HepG2 (cell line): ENCODE measurements around the gene ZBTB32. TPM values are rescaled to one million over a fixed set of nuclear protein-coding genes. Genes with fewer than 3 reads are reported as not detected.

Experiments
- ATAC-seq: fragments of 200-7000 bp; cut with Tn5 transposase; 3 replicates; pipeline ENCODE4 v1.9.1; 2020; ENCODE audit warnings: mild to moderate bottlenecking, moderate library complexity
- BruUV-seq: library from RNA; stranded (reverse); fragments of 400-500 nt; replicated peaks from 2 replicates; lab custom pipeline; 2021; lab: Mats Ljungman, UMichigan
- CTCF ChIA-PET: fragments of 300-600 bp; formaldehyde crosslinking; extraction: SDS; loops from one replicate; lab custom pipeline; 2021; ENCODE audit warnings: low total read pairs, inconsistent platforms, low intra/inter-chr PET ratio; lab: Yijun Ruan, JAX
- POLR2A ChIA-PET: fragments of 350-600 bp; sonication (Branson Sonifier 250); formaldehyde crosslinking; loops from one replicate; lab custom pipeline; 2020; ENCODE audit warnings: antibody characterized with exemption, inconsistent platforms; lab: Yijun Ruan, JAX
- DNase-seq: peaks from one replicate; pipeline ENCODE4 v3.0.0-alpha.2; 2015; ENCODE audit warnings: low spot score
- FAIRE-seq: peaks from 3 replicates; lab custom pipeline; 2011; peaks lifted over from hg19 to GRCh38; lab: Jason Lieb, UNC
- H2AFZ ChIP-seq: one replicate; pipeline ENCODE4 v1.6.1; 2011; ENCODE audit warnings: low read length, inconsistent platforms
- H3K27ac ChIP-seq: fragments of 300-600 bp; 3 replicates; pipeline ENCODE4 v1.8.0; 2011; ENCODE audit warnings: mixed run types, mild to moderate bottlenecking, mixed read lengths, low read length, inconsistent platforms; ENCODE audit not compliant: insufficient read depth; ENCODE audit errors: extremely low read length
- H3K27me3 ChIP-seq, 2 experiments: fragments of 200-600 bp in 1 of 2; 2 replicates in 1 of 2; 3 replicates in 1 of 2; pipeline versions ENCODE4 v1.6.0 to v1.8.0; 2011; ENCODE audit warnings: low read length in 2 of 2, mild to moderate bottlenecking in 2 of 2, moderate library complexity in 2 of 2, inconsistent platforms in 1 of 2; ENCODE audit not compliant: insufficient read depth in 2 of 2, control insufficient read depth in 1 of 2
- H3K36me3 ChIP-seq, 2 experiments: fragments of 200-600 bp in 1 of 2; replicated peaks in 1 of 2; 2 replicates in 1 of 2; 3 replicates in 1 of 2; pipeline versions ENCODE4 v1.5.1 to v1.8.0; 2011; ENCODE audit warnings: low read length in 2 of 2, inconsistent platforms in 1 of 2; ENCODE audit not compliant: insufficient read depth in 2 of 2, control insufficient read depth in 1 of 2
- H3K4me1 ChIP-seq: 2 replicates; pipeline ENCODE4 v1.5.1; 2012; ENCODE audit warnings: low read length, inconsistent platforms; ENCODE audit not compliant: insufficient read depth
- H3K4me2 ChIP-seq: 2 replicates; pipeline ENCODE4 v1.6.0; 2011; ENCODE audit warnings: low read depth, low read length, inconsistent platforms
- H3K4me3 ChIP-seq, 3 experiments: fragments of 200-600 bp in 1 of 3; sonication (generic), shearing (Covaris generic) in 1 of 3; replicated peaks in 1 of 3; 2 replicates each; pipeline ENCODE4 v1.5.1; 2011 to 2016; ENCODE audit warnings: low read length in 3 of 3, inconsistent platforms in 2 of 3, low read depth in 2 of 3, mild to moderate bottlenecking in 2 of 3, control low read depth in 1 of 3, mixed read lengths in 1 of 3; ENCODE audit not compliant: insufficient read depth in 1 of 3
- H3K79me2 ChIP-seq: one replicate; pipeline ENCODE4 v1.6.1; 2011; ENCODE audit warnings: low read length, inconsistent platforms; ENCODE audit not compliant: insufficient read depth
- H3K9ac ChIP-seq: 2 replicates; pipeline ENCODE4 v1.6.0; 2011; ENCODE audit warnings: mild to moderate bottlenecking, low read depth, low read length, inconsistent platforms; ENCODE audit not compliant: insufficient read depth
- H3K9me3 ChIP-seq: 2 replicates; pipeline ENCODE4 v1.5.1; 2012; ENCODE audit warnings: mild to moderate bottlenecking, low read length
- H4K20me1 ChIP-seq: 2 replicates; pipeline ENCODE4 v1.6.0; 2011; ENCODE audit warnings: inconsistent platforms, mild to moderate bottlenecking, low read length, moderate library complexity; ENCODE audit not compliant: insufficient read depth
- CEBPG ChIP-seq: IDR thresholded peaks from 2 replicates; pipeline ENCODE4 v1.6.1; 2016
- GMEB1 ChIP-seq: sonication (generic); formaldehyde crosslinking; IDR thresholded peaks from 2 replicates; pipeline ENCODE4 v1.5.1; 2020; ENCODE audit warnings: missing genetic modification reagents, mild to moderate bottlenecking, borderline replicate concordance
- KLF9 ChIP-seq: IDR thresholded peaks from 2 replicates; pipeline ENCODE4 v1.6.1; 2016; ENCODE audit warnings: low read depth
- PHB2 ChIP-seq: fragments of 450-650 bp; IDR thresholded peaks from 2 replicates; pipeline ENCODE4 v1.6.1; 2018; ENCODE audit not compliant: partially characterized antibody
- WGBS: methylation state at CpG from one replicate; pipeline ENCODE4 v1.1.6; 2017; ENCODE audit warnings: low lambda C conversion rate; 5-methylcytosine and 5-hydroxymethylcytosine counted together
- in situ Hi-C: cut with HindIII; loops from 2 replicates; pipeline ENCODE4 v1.10.0; 2017; ENCODE audit warnings: low pct_unique_long_range_greater_than_20kb; ENCODE audit not compliant: extremely low pct_ligation_motif_present
- intact Hi-C: fragments of 100-400 bp; cut with micrococcal nuclease; formaldehyde crosslinking; loops from one replicate; pipeline ENCODE4 v1.10.0; 2022; ENCODE audit not compliant: unreplicated experiment
- polyA plus RNA-seq, 8 experiments: library from polyadenylated mRNA; depleted of rRNA in 3 of 8; stranded (reverse) in 7 of 8; unstranded in 1 of 8; fragments of >200 nt; fragmentation: Illumina TruSeq in 4 of 8; extraction: Trizol in 4 of 8; gene quantifications; 2 replicates each; pipeline versions ENCODE4 v1.2.1 to v1.2.3, GENCODE V29; 2011 to 2016; ENCODE audit warnings: low read depth in 4 of 8, missing spikeins in 1 of 8, mixed read lengths in 1 of 8; ENCODE audit not compliant: insufficient read depth in 1 of 8
- total RNA-seq, 5 experiments: library from RNA; depleted of rRNA; stranded (reverse); fragments of >200 nt; fragmentation: Illumina TruSeq; extraction: Trizol; gene quantifications; 2 replicates each; pipeline ENCODE4 v1.2.3, GENCODE V29; 2016; ENCODE audit warnings: low read depth in 1 of 5
- TF ChIP-seq, protein P1 (sequence below): sonication (generic); formaldehyde crosslinking; IDR thresholded peaks from 2 replicates; pipeline ENCODE4 v1.4.0; 2020; ENCODE audit warnings: missing genetic modification reagents
- TF ChIP-seq, protein P2 (sequence below): sonication (generic); formaldehyde crosslinking; IDR thresholded peaks from 2 replicates; pipeline ENCODE4 v1.5.1; 2020; ENCODE audit warnings: mild to moderate bottlenecking, missing genetic modification reagents, borderline replicate concordance
- TF ChIP-seq, protein P3 (sequence below): sonication (generic); formaldehyde crosslinking; IDR thresholded peaks from 2 replicates; pipeline ENCODE4 v1.4.0; 2020; ENCODE audit warnings: missing genetic modification reagents

ZBTB32 gene
- total and polyA plus RNA-seq, 2 of the 13 experiments (the other 11 are each of a cell fraction or from before 2014, with no cell fraction given) = not detected

- TF ChIP-seq, protein P1, sequence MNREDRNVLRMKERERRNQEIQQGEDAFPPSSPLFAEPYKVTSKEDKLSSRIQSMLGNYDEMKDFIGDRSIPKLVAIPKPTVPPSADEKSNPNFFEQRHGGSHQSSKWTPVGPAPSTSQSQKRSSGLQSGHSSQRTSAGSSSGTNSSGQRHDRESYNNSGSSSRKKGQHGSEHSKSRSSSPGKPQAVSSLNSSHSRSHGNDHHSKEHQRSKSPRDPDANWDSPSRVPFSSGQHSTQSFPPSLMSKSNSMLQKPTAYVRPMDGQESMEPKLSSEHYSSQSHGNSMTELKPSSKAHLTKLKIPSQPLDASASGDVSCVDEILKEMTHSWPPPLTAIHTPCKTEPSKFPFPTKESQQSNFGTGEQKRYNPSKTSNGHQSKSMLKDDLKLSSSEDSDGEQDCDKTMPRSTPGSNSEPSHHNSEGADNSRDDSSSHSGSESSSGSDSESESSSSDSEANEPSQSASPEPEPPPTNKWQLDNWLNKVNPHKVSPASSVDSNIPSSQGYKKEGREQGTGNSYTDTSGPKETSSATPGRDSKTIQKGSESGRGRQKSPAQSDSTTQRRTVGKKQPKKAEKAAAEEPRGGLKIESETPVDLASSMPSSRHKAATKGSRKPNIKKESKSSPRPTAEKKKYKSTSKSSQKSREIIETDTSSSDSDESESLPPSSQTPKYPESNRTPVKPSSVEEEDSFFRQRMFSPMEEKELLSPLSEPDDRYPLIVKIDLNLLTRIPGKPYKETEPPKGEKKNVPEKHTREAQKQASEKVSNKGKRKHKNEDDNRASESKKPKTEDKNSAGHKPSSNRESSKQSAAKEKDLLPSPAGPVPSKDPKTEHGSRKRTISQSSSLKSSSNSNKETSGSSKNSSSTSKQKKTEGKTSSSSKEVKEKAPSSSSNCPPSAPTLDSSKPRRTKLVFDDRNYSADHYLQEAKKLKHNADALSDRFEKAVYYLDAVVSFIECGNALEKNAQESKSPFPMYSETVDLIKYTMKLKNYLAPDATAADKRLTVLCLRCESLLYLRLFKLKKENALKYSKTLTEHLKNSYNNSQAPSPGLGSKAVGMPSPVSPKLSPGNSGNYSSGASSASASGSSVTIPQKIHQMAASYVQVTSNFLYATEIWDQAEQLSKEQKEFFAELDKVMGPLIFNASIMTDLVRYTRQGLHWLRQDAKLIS = no peak
- TF ChIP-seq PHB2 = no peak
- TF ChIP-seq, all 625 proteins: peak for 1
These were observed 33.7 kb upstream of the ZBTB32 start (continued) for GRCh38 chr19:35670686-35671085.

GRCh38 chr19:35671818-35672217 is 32.5 kb upstream of the ZBTB32 start:
- Histone ChIP-seq H3K4me1 (peaks cover 41% of the 10 kb centered on the region), H4K20me1 (no peaks in the 10 kb centered on the region), H3K4me2 (peak overlapping the region; percentile 47), H3K27me3 (0 out of 5 replicates have a peak, but pooled peaks cover 0 to 4% of the 10 kb centered on the region in 2 experiments), H3K36me3 (no peaks in the 10 kb centered on the region), H3K9me3 (no peaks in the 10 kb centered on the region), H2AFZ (no peak overlapping the region), H3K79me2 (no peaks in the 10 kb centered on the region), H3K27ac (no peak overlapping the region), H3K4me3 (no peak overlapping the region), H3K9ac (no peak overlapping the region)
- CTCF ChIA-PET = no interaction called here
- ATAC-seq (peak; percentile 32), FAIRE-seq (peak; percentile 68), DNase-seq (peak; percentile 54)
- WGBS = 1% methylated on average over 3 of the region's 3 CpGs
- BruUV-seq = no TSS peak
- in situ Hi-C loops (no loop called here), intact Hi-C loops (no loop called here)
- POLR2A ChIA-PET = interaction anchor here (0.7 kb wide), 1 partner anchor 100 kb away, joined by 3 read pairs; no protein-coding TSS in a partner anchor
- TF ChIP-seq KLF9 (CRISPR knock-in tag) (no peak), GMEB1 (no peak), CEBPG (CRISPR knock-in tag) (peak; percentile 93)
- TF ChIP-seq, protein P2, sequence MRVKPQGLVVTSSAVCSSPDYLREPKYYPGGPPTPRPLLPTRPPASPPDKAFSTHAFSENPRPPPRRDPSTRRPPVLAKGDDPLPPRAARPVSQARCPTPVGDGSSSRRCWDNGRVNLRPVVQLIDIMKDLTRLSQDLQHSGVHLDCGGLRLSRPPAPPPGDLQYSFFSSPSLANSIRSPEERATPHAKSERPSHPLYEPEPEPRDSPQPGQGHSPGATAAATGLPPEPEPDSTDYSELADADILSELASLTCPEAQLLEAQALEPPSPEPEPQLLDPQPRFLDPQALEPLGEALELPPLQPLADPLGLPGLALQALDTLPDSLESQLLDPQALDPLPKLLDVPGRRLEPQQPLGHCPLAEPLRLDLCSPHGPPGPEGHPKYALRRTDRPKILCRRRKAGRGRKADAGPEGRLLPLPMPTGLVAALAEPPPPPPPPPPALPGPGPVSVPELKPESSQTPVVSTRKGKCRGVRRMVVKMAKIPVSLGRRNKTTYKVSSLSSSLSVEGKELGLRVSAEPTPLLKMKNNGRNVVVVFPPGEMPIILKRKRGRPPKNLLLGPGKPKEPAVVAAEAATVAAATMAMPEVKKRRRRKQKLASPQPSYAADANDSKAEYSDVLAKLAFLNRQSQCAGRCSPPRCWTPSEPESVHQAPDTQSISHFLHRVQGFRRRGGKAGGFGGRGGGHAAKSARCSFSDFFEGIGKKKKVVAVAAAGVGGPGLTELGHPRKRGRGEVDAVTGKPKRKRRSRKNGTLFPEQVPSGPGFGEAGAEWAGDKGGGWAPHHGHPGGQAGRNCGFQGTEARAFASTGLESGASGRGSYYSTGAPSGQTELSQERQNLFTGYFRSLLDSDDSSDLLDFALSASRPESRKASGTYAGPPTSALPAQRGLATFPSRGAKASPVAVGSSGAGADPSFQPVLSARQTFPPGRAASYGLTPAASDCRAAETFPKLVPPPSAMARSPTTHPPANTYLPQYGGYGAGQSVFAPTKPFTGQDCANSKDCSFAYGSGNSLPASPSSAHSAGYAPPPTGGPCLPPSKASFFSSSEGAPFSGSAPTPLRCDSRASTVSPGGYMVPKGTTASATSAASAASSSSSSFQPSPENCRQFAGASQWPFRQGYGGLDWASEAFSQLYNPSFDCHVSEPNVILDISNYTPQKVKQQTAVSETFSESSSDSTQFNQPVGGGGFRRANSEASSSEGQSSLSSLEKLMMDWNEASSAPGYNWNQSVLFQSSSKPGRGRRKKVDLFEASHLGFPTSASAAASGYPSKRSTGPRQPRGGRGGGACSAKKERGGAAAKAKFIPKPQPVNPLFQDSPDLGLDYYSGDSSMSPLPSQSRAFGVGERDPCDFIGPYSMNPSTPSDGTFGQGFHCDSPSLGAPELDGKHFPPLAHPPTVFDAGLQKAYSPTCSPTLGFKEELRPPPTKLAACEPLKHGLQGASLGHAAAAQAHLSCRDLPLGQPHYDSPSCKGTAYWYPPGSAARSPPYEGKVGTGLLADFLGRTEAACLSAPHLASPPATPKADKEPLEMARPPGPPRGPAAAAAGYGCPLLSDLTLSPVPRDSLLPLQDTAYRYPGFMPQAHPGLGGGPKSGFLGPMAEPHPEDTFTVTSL (CRISPR knock-in tag) = 0 out of 2 replicates have a peak, but pooled peaks have one; percentile 33
- TF ChIP-seq, protein P3, sequence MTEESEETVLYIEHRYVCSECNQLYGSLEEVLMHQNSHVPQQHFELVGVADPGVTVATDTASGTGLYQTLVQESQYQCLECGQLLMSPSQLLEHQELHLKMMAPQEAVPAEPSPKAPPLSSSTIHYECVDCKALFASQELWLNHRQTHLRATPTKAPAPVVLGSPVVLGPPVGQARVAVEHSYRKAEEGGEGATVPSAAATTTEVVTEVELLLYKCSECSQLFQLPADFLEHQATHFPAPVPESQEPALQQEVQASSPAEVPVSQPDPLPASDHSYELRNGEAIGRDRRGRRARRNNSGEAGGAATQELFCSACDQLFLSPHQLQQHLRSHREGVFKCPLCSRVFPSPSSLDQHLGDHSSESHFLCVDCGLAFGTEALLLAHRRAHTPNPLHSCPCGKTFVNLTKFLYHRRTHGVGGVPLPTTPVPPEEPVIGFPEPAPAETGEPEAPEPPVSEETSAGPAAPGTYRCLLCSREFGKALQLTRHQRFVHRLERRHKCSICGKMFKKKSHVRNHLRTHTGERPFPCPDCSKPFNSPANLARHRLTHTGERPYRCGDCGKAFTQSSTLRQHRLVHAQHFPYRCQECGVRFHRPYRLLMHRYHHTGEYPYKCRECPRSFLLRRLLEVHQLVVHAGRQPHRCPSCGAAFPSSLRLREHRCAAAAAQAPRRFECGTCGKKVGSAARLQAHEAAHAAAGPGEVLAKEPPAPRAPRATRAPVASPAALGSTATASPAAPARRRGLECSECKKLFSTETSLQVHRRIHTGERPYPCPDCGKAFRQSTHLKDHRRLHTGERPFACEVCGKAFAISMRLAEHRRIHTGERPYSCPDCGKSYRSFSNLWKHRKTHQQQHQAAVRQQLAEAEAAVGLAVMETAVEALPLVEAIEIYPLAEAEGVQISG = no peak
